ENCODE results near the gene IRF1.

GRCh38 chr5:132470596-132470995 is 20.0 kb downstream of the IRF1 start:
- TF ChIP-seq POLR2A (IDR thresholded peaks at IDR 0.05; ENCODE audit: low read depth) (no peak), CTCF (IDR thresholded peaks at IDR 0.05) (no peak)
